Spleen (tissue), 11 donors: Measurements from ENCODE around the gene OR4D11. TPM values are rescaled to one million over a fixed set of nuclear protein-coding genes. Genes with fewer than 3 reads are reported as not detected.

Source experiments
- DNase-seq: peaks from one replicate; pipeline ENCODE4 v3.0.0-alpha.2; 2020
- H3K27ac ChIP-seq, 8 donors: fragments of 200-600 bp; sonication (generic) in 7 of 8; 1 replicate in 4 of 8; 2 replicates in 4 of 8; pipeline versions ENCODE4 v1.5.0 to v1.8.0; 2016 to 2021; ENCODE audit warnings: inconsistent platforms in 4 of 8, mild to moderate bottlenecking in 4 of 8, moderate library complexity in 1 of 8
- H3K27me3 ChIP-seq, 7 donors: fragments of 200-600 bp; sonication (generic) in 6 of 7; replicated peaks in 1 of 7; 1 replicate in 4 of 7; 2 replicates in 3 of 7; pipeline versions ENCODE4 v1.5.0 to v1.8.0; 2016 to 2021; ENCODE audit warnings: inconsistent platforms in 3 of 7, mild to moderate bottlenecking in 1 of 7
- H3K36me3 ChIP-seq, 6 donors: fragments of 200-600 bp; sonication (generic) in 5 of 6; 1 replicate in 4 of 6; 2 replicates in 2 of 6; pipeline versions ENCODE4 v1.5.0 to v1.8.0; 2016 to 2021; ENCODE audit warnings: inconsistent platforms in 2 of 6
- H3K4me1 ChIP-seq, 6 donors: fragments of 200-600 bp; sonication (generic) in 5 of 6; 1 replicate in 3 of 6; 2 replicates in 3 of 6; pipeline versions ENCODE4 v1.5.0 to v1.8.0; 2016 to 2021; ENCODE audit warnings: inconsistent platforms in 3 of 6
- H3K4me3 ChIP-seq, 8 donors: fragments of 200-600 bp; sonication (generic) in 7 of 8; 1 replicate in 4 of 8; 2 replicates in 4 of 8; pipeline versions ENCODE4 v1.5.0 to v1.8.0; 2016 to 2021; ENCODE audit warnings: inconsistent platforms in 4 of 8, mild to moderate bottlenecking in 4 of 8, moderate library complexity in 2 of 8
- H3K9me3 ChIP-seq, 8 donors: fragments of 200-600 bp; sonication (generic) in 7 of 8; 1 replicate in 4 of 8; 2 replicates in 4 of 8; pipeline versions ENCODE4 v1.5.0 to v1.8.0; 2016 to 2021; ENCODE audit warnings: inconsistent platforms in 4 of 8
- CTCF ChIP-seq, 11 experiments: fragments of 200-600 bp in 7 of 11; fragments of 450-650 bp in 4 of 11; sonication (generic) in 4 of 11; IDR thresholded peaks in 8 of 11; conservative IDR thresholded peaks in 3 of 11; 1 replicate in 7 of 11; 2 replicates in 4 of 11; pipeline versions ENCODE4 v1.4.0 to v1.8.0; 2016 to 2021; ENCODE audit warnings: antibody characterized with exemption in 11 of 11, inconsistent platforms in 4 of 11, mild to moderate bottlenecking in 1 of 11
- POLR2A ChIP-seq, 3 donors: fragments of 450-650 bp; IDR thresholded peaks; one replicate each; pipeline ENCODE4 v1.5.1; 2017; ENCODE audit warnings: antibody characterized with exemption in 3 of 3, mild to moderate bottlenecking in 1 of 3
- POLR2AphosphoS5 ChIP-seq, 3 donors: sonication (generic); formaldehyde crosslinking; IDR thresholded peaks; one replicate each; pipeline ENCODE4 v1.5.1; 2017; ENCODE audit warnings: antibody characterized with exemption in 3 of 3
- WGBS, 5 donors: extraction: QIAGEN DNeasy Blood & Tissue Kit in 3 of 5; methylation state at CpG; one replicate each; pipeline versions ENCODE4 v1.1.5 to v1.1.7; 2013 to 2018; 5-methylcytosine and 5-hydroxymethylcytosine counted together
- intact Hi-C: fragments of 100-400 bp; cut with DNase I; formaldehyde crosslinking; loops from one replicate; pipeline ENCODE4 v1.15.0; 2023; ENCODE audit warnings: low total_unique reads
- polyA plus RNA-seq, 3 donors: library from polyadenylated mRNA; stranded (reverse); fragments of 200-250 nt; gene quantifications; one replicate each; pipeline ENCODE4 v1.2.1, GENCODE V29; 2013
- total RNA-seq, 7 donors: library from RNA; depleted of rRNA in 3 of 7; stranded (reverse); fragments of >200 nt in 3 of 7; fragmentation: NEBNext Ultra II Directional in 4 of 7; extraction: Animal tissue kit (Norgen Biotek cat#: 25700) in 4 of 7; gene quantifications; one replicate each; pipeline versions ENCODE4 v1.1.0 to v1.2.1, GENCODE V29; 2016 to 2021
- donor health status: healthy with polysubstance abuse.
- donor health status: DM: no; HTN: no; CAD: no; lungs with moderate emphysema.
- donor health status: DM: no; HTN: no; CAD: no.
- donor health status: Bipolar disorder and iron deficiency.
- donor health status: healthy.
- donor health status: DM: no; HTN: no; CAD: no.
- donor health status: DM: yes; HTN: yes; CAD: no.

OR4D11 gene
- total and polyA plus RNA-seq, 10 donors: not detected

GRCh38 chr11:59548309-59548656, 44.9 kb downstream of the OR4D11 start:
- Histone ChIP-seq H3K9me3 (no peaks in the 10 kb centered on the region), H3K36me3 (no peaks in the 10 kb centered on the region), H3K4me3 (no peak overlapping the region), H3K27me3 (no peaks in the 10 kb centered on the region), H3K4me1 (peaks cover 0 to 44% (median 25%) of the 10 kb centered on the region in 6 donors), H3K27ac (no peak overlapping the region)
- no peak for DNase-seq
- intact Hi-C loops: no loop called here
- 94 to 99% (median 96%) methylated on average over 5 of the region's 5 CpGs for WGBS, 5 donors
- TF ChIP-seq POLR2A (IDR thresholded peaks at IDR 0.05): no peak
- no peak for TF ChIP-seq POLR2AphosphoS5 (IDR thresholded peaks at IDR 0.05)
- TF ChIP-seq CTCF (IDR thresholded peaks at IDR 0.05 in 8 of 11, conservative IDR thresholded peaks at IDR 0.05 in 3 of 11): no peak

GRCh38 chr11:59550368-59550841, 47.0 kb downstream of the OR4D11 start:
- Histone ChIP-seq H3K27ac (peak overlapping the region; percentile 82 to 90 (median 85)), H3K4me1 (peaks cover 0 to 52% (median 25%) of the 10 kb centered on the region in 6 donors), H3K27me3 (peaks cover 0 to 1% (median 0%) of the 10 kb centered on the region in 7 donors), H3K4me3 (peak overlapping the region; percentile 43 to 76 (median 54)), H3K36me3 (no peaks in the 10 kb centered on the region), H3K9me3 (no peaks in the 10 kb centered on the region)
- intact Hi-C loops: no loop called here
- WGBS, 5 donors: 0 to 1% (median 0%) methylated on average over 31 of the region's 31 CpGs
- peak; percentile 27 to 77 (median 65) for TF ChIP-seq POLR2AphosphoS5 (IDR thresholded peaks at IDR 0.05)
- TF ChIP-seq POLR2A (IDR thresholded peaks at IDR 0.05): no peak
- TF ChIP-seq CTCF (IDR thresholded peaks at IDR 0.05 in 8 of 11, conservative IDR thresholded peaks at IDR 0.05 in 3 of 11): peak; percentile 24 to 72 (median 57)
- peak; percentile 95 for DNase-seq

- 0 to 1% (median 1%) methylated on average over 34 of the region's 34 CpGs for WGBS, 5 donors
These were observed 47.7 kb downstream of the OR4D11 start for GRCh38 chr11:59550842-59551658.

More at GRCh38 chr11:59550842-59551658, 47.7 kb downstream of the OR4D11 start:
- H3K27ac ChIP-seq: peak overlapping the region; percentile 82 to 90 (median 85)
- peak; percentile 81 for DNase-seq
- H3K27me3 ChIP-seq: peaks cover 0 to 8% (median 0%) of the 10 kb centered on the region in 7 donors
- H3K4me3 ChIP-seq: peak overlapping the region; percentile 43 to 76 (median 54)
- no peak for TF ChIP-seq POLR2AphosphoS5 (IDR thresholded peaks at IDR 0.05)
- no peak for TF ChIP-seq POLR2A (IDR thresholded peaks at IDR 0.05)
- TF ChIP-seq CTCF (IDR thresholded peaks at IDR 0.05 in 8 of 11, conservative IDR thresholded peaks at IDR 0.05 in 3 of 11): no peak
- intact Hi-C loops: no loop called here
- H3K36me3 ChIP-seq: no peaks in the 10 kb centered on the region
- H3K9me3 ChIP-seq: no peaks in the 10 kb centered on the region
- H3K4me1 ChIP-seq: peaks cover 4 to 59% (median 31%) of the 10 kb centered on the region in 6 donors
